H9 (cell line): ENCODE results near the gene SSNA1. TPM values are rescaled to one million over a fixed set of nuclear protein-coding genes. Genes with fewer than 3 reads are reported as not detected.
A peak's percentile ranks its signal among the peaks of the same experiment; 100 is the strongest.

ENCODE experiments used
- DNase-seq: peaks from one replicate; pipeline ENCODE4 v3.0.0-alpha.2; 2017
- H2AFZ ChIP-seq: one replicate; pipeline ENCODE4 v1.6.1; 2013; ENCODE audit warnings: mild to moderate bottlenecking, low read length, control low read depth, moderate library complexity
- H2AK5ac ChIP-seq: 2 replicates; pipeline ENCODE4 v1.6.1; 2013; ENCODE audit warnings: low read length, control low read depth, mixed read lengths; ENCODE audit not compliant: insufficient read length
- H2BK120ac ChIP-seq: one replicate; pipeline ENCODE4 v1.6.1; 2013; ENCODE audit warnings: low read depth, mild to moderate bottlenecking, low read length, control low read depth, inconsistent platforms; ENCODE audit not compliant: poor library complexity, severe bottlenecking
- H2BK12ac ChIP-seq: 2 replicates; pipeline ENCODE4 v1.6.1; 2013; ENCODE audit warnings: low read length, control low read depth, mixed read lengths, low read depth; ENCODE audit not compliant: insufficient read length
- H2BK15ac ChIP-seq: 2 replicates; pipeline ENCODE4 v1.6.1; 2013; ENCODE audit warnings: low read depth, low read length, control low read depth
- H2BK20ac ChIP-seq: one replicate; pipeline ENCODE4 v1.6.1; 2013; ENCODE audit warnings: low read depth, mild to moderate bottlenecking, low read length, control low read depth, inconsistent platforms; ENCODE audit not compliant: poor library complexity, severe bottlenecking
- H2BK5ac ChIP-seq: 2 replicates; pipeline ENCODE4 v1.6.1; 2013; ENCODE audit warnings: low read length, control low read depth, mixed read lengths; ENCODE audit not compliant: insufficient read length
- H3K14ac ChIP-seq: 2 replicates; pipeline ENCODE4 v1.6.1; 2013; ENCODE audit warnings: low read length, control low read depth; ENCODE audit not compliant: insufficient read depth
- H3K18ac ChIP-seq: 2 replicates; pipeline ENCODE4 v1.6.1; 2013; ENCODE audit warnings: low read depth, mild to moderate bottlenecking, mixed read lengths, low read length, control low read depth; ENCODE audit not compliant: insufficient read length
- H3K23ac ChIP-seq: 2 replicates; pipeline ENCODE4 v1.6.1; 2013; ENCODE audit warnings: low read length, control low read depth, mixed read lengths, low read depth; ENCODE audit not compliant: insufficient read length
- H3K23me2 ChIP-seq: 2 replicates; pipeline ENCODE4 v1.6.1; 2013; ENCODE audit warnings: low read depth, mild to moderate bottlenecking, mixed read lengths, low read length, control low read depth; ENCODE audit not compliant: insufficient read length, poor library complexity, severe bottlenecking
- H3K27ac ChIP-seq: 2 replicates; pipeline ENCODE4 v1.5.1; 2013; ENCODE audit warnings: low read length, control low read depth, mixed read lengths, low read depth; ENCODE audit not compliant: insufficient read length
- H3K27me3 ChIP-seq: 2 replicates; pipeline ENCODE4 v1.6.1; 2013; ENCODE audit warnings: low read length, control low read depth, inconsistent platforms; ENCODE audit not compliant: insufficient read depth
- H3K4ac ChIP-seq: 2 replicates; pipeline ENCODE4 v1.6.1; 2013; ENCODE audit warnings: low read depth, mild to moderate bottlenecking, control low read depth, inconsistent platforms, low read length, moderate library complexity
- H3K4me1 ChIP-seq: 2 replicates; pipeline ENCODE4 v1.6.1; 2013; ENCODE audit warnings: low read length, control low read depth, inconsistent platforms; ENCODE audit not compliant: insufficient read depth
- H3K4me2 ChIP-seq: 2 replicates; pipeline ENCODE4 v1.6.1; 2013; ENCODE audit warnings: low read length, control low read depth, mixed read lengths; ENCODE audit not compliant: insufficient read length, insufficient read depth
- H3K56ac ChIP-seq: 2 replicates; pipeline ENCODE4 v1.6.1; 2013; ENCODE audit warnings: low read depth, mild to moderate bottlenecking, mixed read lengths, low read length, control low read depth; ENCODE audit not compliant: insufficient read length
- H3K79me1 ChIP-seq: 2 replicates; pipeline ENCODE4 v1.6.1; 2013; ENCODE audit warnings: low read depth, mild to moderate bottlenecking, moderate library complexity, low read length, control low read depth, inconsistent platforms; ENCODE audit not compliant: insufficient read depth, poor library complexity, severe bottlenecking
- H3K79me2 ChIP-seq: 2 replicates; pipeline ENCODE4 v1.6.1; 2013; ENCODE audit warnings: low read length, control low read depth, inconsistent platforms; ENCODE audit not compliant: insufficient read depth
- H3K9ac ChIP-seq: 2 replicates; pipeline ENCODE4 v1.6.1; 2013; ENCODE audit warnings: low read length, control low read depth, mixed read lengths; ENCODE audit not compliant: insufficient read length; ENCODE audit errors: extremely low read depth
- H3K9me3 ChIP-seq: one replicate; pipeline ENCODE4 v1.6.1; 2013; ENCODE audit warnings: low read depth, low read length, inconsistent platforms; ENCODE audit not compliant: control insufficient read depth
- H3T11ph ChIP-seq: one replicate; pipeline ENCODE4 v1.6.1; 2013; ENCODE audit warnings: mild to moderate bottlenecking, low read length, control low read depth, inconsistent platforms
- H4K20me1 ChIP-seq: one replicate; pipeline ENCODE4 v1.6.1; 2013; ENCODE audit not compliant: control insufficient read depth, insufficient read length, insufficient read depth
- H4K5ac ChIP-seq: 2 replicates; pipeline ENCODE4 v1.6.1; 2013; ENCODE audit warnings: low read depth, mild to moderate bottlenecking, mixed read lengths, low read length, control low read depth; ENCODE audit not compliant: insufficient read length
- H4K8ac ChIP-seq: replicated peaks from 2 replicates; pipeline ENCODE4 v1.6.1; 2013; ENCODE audit warnings: low read length, control low read depth, mixed read lengths, low read depth; ENCODE audit not compliant: insufficient read length
- H4K91ac ChIP-seq: 2 replicates; pipeline ENCODE4 v1.6.1; 2013; ENCODE audit warnings: low read depth, mild to moderate bottlenecking, moderate library complexity, mixed read lengths, low read length, control low read depth; ENCODE audit not compliant: insufficient read length
- H3K27ac Mint-ChIP-seq, 3 experiments: 2 replicates in 2 of 3; 3 replicates in 1 of 3; pipeline ENCODE4 v1.8.0; 2020 to 2021; ENCODE audit warnings: mixed read lengths in 3 of 3, mild to moderate bottlenecking in 1 of 3, moderate library complexity in 1 of 3
- H3K27me3 Mint-ChIP-seq: 2 replicates; pipeline ENCODE4 v1.8.0; 2021; ENCODE audit warnings: low read depth, mild to moderate bottlenecking, moderate library complexity, mixed read lengths
- H3K36me3 Mint-ChIP-seq, 3 experiments: 2 replicates in 2 of 3; 3 replicates in 1 of 3; pipeline ENCODE4 v1.8.0; 2020 to 2021; ENCODE audit warnings: low read depth in 3 of 3, mixed read lengths in 3 of 3; ENCODE audit not compliant: insufficient read depth in 1 of 3
- H3K4me1 Mint-ChIP-seq, 2 experiments: 2 replicates each; pipeline ENCODE4 v1.8.0; 2020; ENCODE audit warnings: mixed read lengths in 2 of 2
- H3K4me3 Mint-ChIP-seq, 2 experiments: 2 replicates in 1 of 2; 3 replicates in 1 of 2; pipeline ENCODE4 v1.8.0; 2020 to 2021; ENCODE audit warnings: mild to moderate bottlenecking in 2 of 2, mixed read lengths in 2 of 2, moderate library complexity in 1 of 2
- H3K9me3 Mint-ChIP-seq, 2 experiments: 2 replicates in 1 of 2; 3 replicates in 1 of 2; pipeline ENCODE4 v1.8.0; 2020; ENCODE audit warnings: mild to moderate bottlenecking in 2 of 2, mixed read lengths in 2 of 2, moderate library complexity in 1 of 2
- WGBS: extraction: QIAGEN DNeasy Blood & Tissue Kit; methylation state at CpG from one replicate; pipeline ENCODE4 v1.1.7; 2013; ENCODE audit warnings: missing lambda C conversion rate, low lambda C conversion rate, mixed read lengths; ENCODE audit not compliant: insufficient read length; ENCODE audit errors: extremely low coverage; 5-methylcytosine and 5-hydroxymethylcytosine counted together
- total RNA-seq: library from RNA; stranded (reverse); gene quantifications from 2 replicates; pipeline ENCODE4 v1.2.1, GENCODE V29; 2021
- TF ChIP-seq, protein P1 (sequence below): fragments of 200-600 bp; sonication (generic); conservative IDR thresholded peaks from 3 replicates; pipeline ENCODE4 v1.8.0; 2021; ENCODE audit warnings: antibody characterized with exemption, mild to moderate bottlenecking

Gene SSNA1
- total RNA-seq, 1 experiment from 2014 or later, result 69.2 TPM

DNA sequence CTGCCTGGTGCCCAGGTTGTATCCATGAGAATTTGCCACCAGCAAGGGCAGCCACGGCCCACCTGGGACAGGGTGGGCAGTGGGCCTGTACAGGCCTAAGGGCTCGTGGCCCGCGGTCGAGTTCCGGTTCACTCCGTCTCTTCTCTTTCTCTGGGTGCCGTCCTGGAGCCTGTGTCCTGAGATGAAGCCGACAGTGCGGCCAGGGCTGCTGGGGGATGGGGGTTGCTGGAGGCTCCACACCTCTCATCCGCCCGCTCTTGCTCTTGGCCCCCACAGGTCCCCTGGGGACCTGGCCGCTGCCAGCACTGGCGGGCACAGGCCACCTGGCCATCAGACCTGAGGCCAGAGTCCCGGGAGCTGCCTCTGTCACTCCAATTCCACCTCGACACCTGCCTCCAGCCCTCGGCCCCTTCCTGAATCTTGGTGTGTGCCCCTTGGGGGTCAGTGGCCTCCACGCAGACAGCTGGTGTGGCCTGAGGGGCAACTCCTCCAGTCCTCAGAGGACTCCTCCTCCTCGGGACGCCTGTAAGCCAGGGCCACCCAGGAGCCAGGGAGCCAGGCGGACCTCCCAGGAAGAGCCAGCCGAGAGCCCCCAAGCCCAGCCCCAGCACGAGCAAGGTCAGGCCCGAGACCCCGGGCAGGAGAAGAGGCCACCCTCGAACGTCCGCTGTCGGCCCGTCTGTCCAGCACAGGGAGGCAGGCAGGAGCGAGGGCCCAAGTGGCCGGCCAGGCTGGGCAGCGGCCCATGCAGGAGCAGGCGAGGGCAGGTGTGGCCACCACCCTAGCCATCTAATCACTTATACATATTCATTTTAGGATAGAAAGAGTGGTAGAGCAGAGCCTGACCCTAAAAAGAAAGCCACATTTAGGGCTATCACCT lies 23.9 kb upstream of the SSNA1 start:
- H2BK20ac ChIP-seq, result no peak overlapping the region
- Mint-ChIP-seq H3K9me3 (no peaks in the 10 kb centered on the region; a peak in 1 of 5 replicates), H3K4me3 (peak overlapping the region in 1 of 2 experiments; percentile 58; a peak in 2 of 5 replicates), H3K36me3 (no peaks in the 10 kb centered on the region), H3K27ac (no peak overlapping the region), H3K4me1 (peaks cover 0 to 5% of the 10 kb centered on the region in 2 experiments; a peak in 1 of 4 replicates), H3K27me3 (peaks cover 92% of the 10 kb centered on the region)
- H4K20me1 ChIP-seq, result peaks cover 2% of the 10 kb centered on the region
- no peak overlapping the region for H2AFZ ChIP-seq
- H2BK5ac ChIP-seq, result no peak overlapping the region
- H3K27ac ChIP-seq, result no peak overlapping the region
- no peak overlapping the region for H3K9ac ChIP-seq
- no peak for DNase-seq
- no peak overlapping the region for H2BK15ac ChIP-seq
- TF ChIP-seq, protein P1, sequence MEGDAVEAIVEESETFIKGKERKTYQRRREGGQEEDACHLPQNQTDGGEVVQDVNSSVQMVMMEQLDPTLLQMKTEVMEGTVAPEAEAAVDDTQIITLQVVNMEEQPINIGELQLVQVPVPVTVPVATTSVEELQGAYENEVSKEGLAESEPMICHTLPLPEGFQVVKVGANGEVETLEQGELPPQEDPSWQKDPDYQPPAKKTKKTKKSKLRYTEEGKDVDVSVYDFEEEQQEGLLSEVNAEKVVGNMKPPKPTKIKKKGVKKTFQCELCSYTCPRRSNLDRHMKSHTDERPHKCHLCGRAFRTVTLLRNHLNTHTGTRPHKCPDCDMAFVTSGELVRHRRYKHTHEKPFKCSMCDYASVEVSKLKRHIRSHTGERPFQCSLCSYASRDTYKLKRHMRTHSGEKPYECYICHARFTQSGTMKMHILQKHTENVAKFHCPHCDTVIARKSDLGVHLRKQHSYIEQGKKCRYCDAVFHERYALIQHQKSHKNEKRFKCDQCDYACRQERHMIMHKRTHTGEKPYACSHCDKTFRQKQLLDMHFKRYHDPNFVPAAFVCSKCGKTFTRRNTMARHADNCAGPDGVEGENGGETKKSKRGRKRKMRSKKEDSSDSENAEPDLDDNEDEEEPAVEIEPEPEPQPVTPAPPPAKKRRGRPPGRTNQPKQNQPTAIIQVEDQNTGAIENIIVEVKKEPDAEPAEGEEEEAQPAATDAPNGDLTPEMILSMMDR, result no peak
- no peak overlapping the region; the same call in 1 of the 2 replicates for H3K14ac ChIP-seq
- peaks cover 42% of the 10 kb centered on the region; the same call in 1 of the 2 replicates for H3K27me3 ChIP-seq
- H4K8ac ChIP-seq, result no peak overlapping the region
- WGBS, result no CpG with 5 or more reads among the region's 34 CpGs
- H3K4me1 ChIP-seq, result no peaks in the 10 kb centered on the region
- H3T11ph ChIP-seq, result no peak overlapping the region
- H3K23me2 ChIP-seq, result peaks cover 20% of the 10 kb centered on the region
- H2AK5ac ChIP-seq, result no peak overlapping the region
- H3K23ac ChIP-seq, result no peak overlapping the region
- no peak overlapping the region for H3K4me2 ChIP-seq
- no peak overlapping the region for H3K56ac ChIP-seq
- no peak overlapping the region for H3K18ac ChIP-seq
- no peak overlapping the region for H3K4ac ChIP-seq
- no peak overlapping the region for H2BK120ac ChIP-seq
- H3K79me1 ChIP-seq, result no peaks in the 10 kb centered on the region
- no peak overlapping the region for H4K5ac ChIP-seq
- H2BK12ac ChIP-seq, result no peak overlapping the region
- no peaks in the 10 kb centered on the region for H3K9me3 ChIP-seq
- no peaks in the 10 kb centered on the region for H3K79me2 ChIP-seq
- no peak overlapping the region for H4K91ac ChIP-seq
